GM12875 (cell line): ENCODE data around the gene THRB.

Source experiments
- H3K4me3 ChIP-seq: one replicate; pipeline ENCODE4 v1.5.1; 2011; ENCODE audit warnings: low read depth, low read length, control low read depth
- TF ChIP-seq, protein P1 (sequence below): IDR thresholded peaks from 2 replicates; pipeline ENCODE4 v1.5.1; 2011; ENCODE audit warnings: low read depth, mild to moderate bottlenecking, control low read depth, inconsistent platforms, low read length, moderate library complexity, borderline replicate concordance; ENCODE audit not compliant: insufficient read depth

Gene THRB

DNA sequence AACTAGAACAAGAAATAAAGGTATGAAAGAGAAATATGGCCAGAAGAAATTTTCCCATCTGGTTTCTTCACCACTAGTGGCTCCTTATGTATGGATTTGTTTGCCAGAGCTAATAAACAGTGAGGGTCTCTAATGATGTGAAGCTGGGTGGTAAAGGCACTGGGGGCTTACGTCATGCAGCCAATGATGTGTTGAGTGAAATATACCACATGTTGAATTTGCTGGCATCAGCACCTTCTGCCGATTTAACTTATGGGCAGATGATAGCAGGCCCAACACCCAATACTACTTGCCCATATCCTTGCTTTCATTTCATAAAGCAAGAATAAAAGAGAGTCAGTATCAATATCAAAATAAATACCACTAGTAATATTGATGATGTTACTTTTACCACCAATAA, 133.0 kb downstream of the THRB start:
- H3K4me3 ChIP-seq, result no peak overlapping the region
- TF ChIP-seq, protein P1, sequence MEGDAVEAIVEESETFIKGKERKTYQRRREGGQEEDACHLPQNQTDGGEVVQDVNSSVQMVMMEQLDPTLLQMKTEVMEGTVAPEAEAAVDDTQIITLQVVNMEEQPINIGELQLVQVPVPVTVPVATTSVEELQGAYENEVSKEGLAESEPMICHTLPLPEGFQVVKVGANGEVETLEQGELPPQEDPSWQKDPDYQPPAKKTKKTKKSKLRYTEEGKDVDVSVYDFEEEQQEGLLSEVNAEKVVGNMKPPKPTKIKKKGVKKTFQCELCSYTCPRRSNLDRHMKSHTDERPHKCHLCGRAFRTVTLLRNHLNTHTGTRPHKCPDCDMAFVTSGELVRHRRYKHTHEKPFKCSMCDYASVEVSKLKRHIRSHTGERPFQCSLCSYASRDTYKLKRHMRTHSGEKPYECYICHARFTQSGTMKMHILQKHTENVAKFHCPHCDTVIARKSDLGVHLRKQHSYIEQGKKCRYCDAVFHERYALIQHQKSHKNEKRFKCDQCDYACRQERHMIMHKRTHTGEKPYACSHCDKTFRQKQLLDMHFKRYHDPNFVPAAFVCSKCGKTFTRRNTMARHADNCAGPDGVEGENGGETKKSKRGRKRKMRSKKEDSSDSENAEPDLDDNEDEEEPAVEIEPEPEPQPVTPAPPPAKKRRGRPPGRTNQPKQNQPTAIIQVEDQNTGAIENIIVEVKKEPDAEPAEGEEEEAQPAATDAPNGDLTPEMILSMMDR, result no peak

DNA sequence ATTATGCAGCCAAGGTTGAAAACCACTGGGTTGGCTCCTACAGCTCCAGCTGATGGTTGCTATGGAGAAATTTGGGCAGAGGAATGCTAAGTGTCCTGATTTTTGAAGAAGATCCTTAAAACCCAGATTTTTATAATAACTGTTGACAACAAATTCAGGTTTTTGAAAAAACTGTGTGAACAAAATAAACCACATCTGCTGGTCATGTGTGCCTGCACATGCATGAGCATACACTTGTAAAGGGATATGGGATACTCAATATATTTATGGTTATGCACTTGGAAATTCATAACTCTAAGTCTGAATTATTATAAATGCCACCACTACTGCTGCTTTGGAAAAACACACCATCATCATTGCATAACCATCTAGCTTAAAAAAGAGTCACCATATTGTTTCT, 133.7 kb downstream of the THRB start:
- TF ChIP-seq, protein P1, result no peak
- no peak overlapping the region for H3K4me3 ChIP-seq

DNA sequence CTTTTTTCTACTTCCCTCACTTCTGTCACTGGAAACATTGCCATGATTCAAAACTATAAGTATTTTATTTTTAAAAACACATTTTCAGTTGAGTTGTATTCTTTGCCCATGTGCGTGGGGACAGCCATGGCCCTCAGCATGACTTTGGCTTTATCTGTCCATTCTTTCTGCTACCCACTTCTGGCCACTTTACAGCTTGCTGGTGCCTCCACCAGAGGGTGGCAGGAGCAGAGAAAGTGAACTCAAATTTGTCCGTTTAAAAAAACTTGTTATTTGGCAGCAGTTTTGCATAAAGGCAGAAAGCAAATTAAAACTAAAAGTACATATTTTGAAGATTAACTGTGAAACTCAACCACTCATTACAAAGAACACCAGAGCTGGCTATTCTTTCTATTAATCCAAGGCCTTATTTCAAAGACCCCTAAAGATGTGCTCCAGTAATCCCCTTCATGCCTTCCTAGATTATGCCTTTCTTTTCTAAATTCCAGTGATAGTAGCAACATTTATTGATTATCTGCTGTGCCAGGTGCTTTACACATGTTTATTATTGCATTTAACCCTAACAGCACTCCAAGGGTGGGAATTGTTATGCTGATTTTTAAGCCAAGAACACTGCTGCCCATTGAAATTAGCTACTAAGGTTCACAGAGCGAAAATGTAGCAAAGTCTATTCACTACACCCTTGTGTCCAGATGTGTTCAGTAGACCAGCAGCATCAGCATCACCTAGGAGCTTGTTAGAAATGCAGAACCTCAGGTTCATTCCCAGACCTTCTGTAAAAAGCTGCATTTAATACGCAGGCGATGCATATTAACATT, 134.8 kb downstream of the THRB start:
- H3K4me3 ChIP-seq, result no peak overlapping the region

DNA sequence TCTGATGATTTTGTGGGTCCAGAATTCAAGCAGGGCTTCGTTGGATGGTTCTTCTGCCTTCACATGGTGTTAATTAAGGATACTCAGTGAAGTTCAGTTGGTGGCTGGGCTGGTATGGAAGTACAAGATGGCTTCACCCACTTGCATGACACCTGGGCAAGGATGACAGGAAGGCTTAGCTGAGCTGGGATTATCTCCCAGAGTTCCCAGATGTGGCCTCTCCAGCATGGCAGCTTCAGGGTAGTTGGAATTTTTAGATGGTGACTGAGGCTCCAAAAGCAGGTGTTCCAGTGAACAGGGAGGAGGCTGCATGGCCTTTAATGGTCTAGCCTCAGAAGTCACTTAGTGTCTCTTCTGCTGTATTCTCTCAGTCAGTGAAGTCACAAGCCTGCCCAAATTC, 135.5 kb downstream of the THRB start:
- no peak overlapping the region for H3K4me3 ChIP-seq
- TF ChIP-seq, protein P1, result no peak

More for the DNA sequence above, 134.8 kb downstream of the THRB start:
- TF ChIP-seq, protein P1, result no peak

DNA sequence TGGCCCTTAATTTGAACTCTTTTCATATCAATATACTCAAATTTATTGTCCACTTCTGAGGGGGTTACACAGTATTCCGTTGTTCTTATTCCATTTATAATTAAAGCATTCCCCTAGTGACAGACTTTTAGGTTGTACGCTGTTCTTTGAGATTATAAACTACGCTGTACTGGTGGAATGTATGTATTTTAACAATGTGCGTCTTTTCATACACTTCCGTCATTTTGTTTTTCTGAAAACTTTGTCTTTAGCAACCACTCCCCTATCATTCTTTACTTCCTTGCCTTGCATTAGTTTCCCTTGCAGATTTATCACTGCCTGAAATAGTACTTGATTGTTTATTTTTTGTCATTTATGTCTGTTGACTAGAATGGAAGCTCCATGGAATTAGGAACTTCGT, 137.0 kb downstream of the THRB start:
- H3K4me3 ChIP-seq, result no peak overlapping the region
- TF ChIP-seq, protein P1, result no peak

DNA sequence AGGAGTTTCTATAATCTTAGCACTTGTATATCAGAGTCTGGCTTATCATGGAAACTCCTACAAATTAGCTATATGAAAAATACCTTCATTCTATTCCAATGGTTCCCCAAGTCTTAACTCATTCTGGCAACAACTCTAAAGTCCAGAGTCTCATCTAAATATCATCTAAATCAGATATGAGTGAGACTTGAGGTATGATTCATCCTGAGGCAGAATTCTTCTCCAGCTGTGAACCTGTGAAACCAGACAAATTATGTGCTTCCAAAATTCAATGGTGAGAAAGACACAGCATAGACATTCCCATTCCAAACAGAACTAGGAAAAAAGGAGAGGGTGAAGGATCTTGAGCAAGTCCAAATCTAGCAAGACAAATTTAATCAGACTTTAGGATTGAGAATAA, 138.8 kb downstream of the THRB start:
- TF ChIP-seq, protein P1, result no peak
- H3K4me3 ChIP-seq, result no peak overlapping the region

DNA sequence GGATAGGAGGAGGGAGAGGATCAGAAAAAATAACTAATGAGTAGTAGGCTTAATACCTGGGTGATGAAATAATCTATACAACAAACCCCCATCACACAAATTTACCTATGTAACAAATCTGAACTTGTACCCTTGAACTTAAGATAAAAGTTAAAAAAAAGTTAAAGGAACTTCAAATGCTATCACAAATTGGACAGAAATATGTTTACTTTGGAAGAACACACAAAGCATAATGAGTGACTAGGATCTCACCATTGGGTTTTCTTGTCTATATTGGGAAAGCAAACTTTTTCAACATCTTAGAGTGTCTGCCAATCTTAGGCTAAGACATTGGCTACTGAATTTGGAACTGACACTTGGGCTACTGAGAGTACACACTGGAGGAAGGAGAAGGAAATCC, 140.4 kb downstream of the THRB start:
- TF ChIP-seq, protein P1, result no peak
- H3K4me3 ChIP-seq, result no peak overlapping the region
